ENCODE data around the gene GPANK1. TPM values are rescaled to one million over a fixed set of nuclear protein-coding genes. Genes with fewer than 3 reads are reported as not detected.

The GPANK1 gene
- total and polyA plus RNA-seq, 10 of the 15 experiments (the other 5 are each of a cell fraction or from before 2014, with no cell fraction given), result 11.7 to 36.3 (median 17.5) TPM

GRCh38 chr6:31683591-31683990 is 18.8 kb upstream of the GPANK1 start:
- ChIA-PET SMC1A (ENCODE audit: uncharacterized antibody, unreplicated experiment) (interaction anchor here (1.4 kb wide), 1 partner anchor 129 kb away, joined by 3 read pairs; no protein-coding TSS in a partner anchor), POLR2A (no interaction called here), CTCF (interaction anchor here (0.7 kb wide), 1 partner anchor 86 kb away, joined by 3 read pairs; no protein-coding TSS in a partner anchor), RAD21 (ENCODE audit: unreplicated experiment) (no interaction called here)
- H3K79me2 ChIP-seq (ENCODE audit: control insufficient read depth, insufficient read depth, low read length), result no peaks in the 10 kb centered on the region
- TF ChIP-seq, protein P1, sequence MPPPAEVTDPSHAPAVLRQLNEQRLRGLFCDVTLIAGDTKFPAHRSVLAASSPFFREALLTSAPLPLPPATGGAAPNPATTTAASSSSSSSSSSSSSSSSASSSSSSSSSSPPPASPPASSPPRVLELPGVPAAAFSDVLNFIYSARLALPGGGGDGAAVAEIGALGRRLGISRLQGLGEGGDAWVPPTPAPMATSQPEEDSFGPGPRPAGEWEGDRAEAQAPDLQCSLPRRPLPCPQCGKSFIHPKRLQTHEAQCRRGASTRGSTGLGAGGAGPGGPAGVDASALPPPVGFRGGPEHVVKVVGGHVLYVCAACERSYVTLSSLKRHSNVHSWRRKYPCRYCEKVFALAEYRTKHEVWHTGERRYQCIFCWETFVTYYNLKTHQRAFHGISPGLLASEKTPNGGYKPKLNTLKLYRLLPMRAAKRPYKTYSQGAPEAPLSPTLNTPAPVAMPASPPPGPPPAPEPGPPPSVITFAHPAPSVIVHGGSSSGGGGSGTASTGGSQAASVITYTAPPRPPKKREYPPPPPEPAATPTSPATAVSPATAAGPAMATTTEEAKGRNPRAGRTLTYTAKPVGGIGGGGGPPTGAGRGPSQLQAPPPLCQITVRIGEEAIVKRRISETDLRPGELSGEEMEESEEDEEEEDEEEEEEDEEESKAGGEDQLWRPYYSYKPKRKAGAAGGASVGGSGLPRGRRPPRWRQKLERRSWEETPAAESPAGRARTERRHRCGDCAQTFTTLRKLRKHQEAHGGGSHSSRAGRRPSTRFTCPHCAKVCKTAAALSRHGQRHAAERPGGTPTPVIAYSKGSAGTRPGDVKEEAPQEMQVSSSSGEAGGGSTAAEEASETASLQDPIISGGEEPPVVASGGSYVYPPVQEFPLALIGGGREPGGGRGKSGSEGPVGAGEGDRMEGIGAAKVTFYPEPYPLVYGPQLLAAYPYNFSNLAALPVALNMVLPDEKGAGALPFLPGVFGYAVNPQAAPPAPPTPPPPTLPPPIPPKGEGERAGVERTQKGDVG (CRISPR knock-in tag; IDR thresholded peaks at IDR 0.05), result no peak
- no peak for TF ChIP-seq RCOR1 (conservative IDR thresholded peaks at IDR 0.05; ENCODE audit: low read depth, low read length)
- no peak overlapping the region for H3K9ac ChIP-seq (ENCODE audit: control insufficient read depth, insufficient read depth, low read length)
- FAIRE-seq (no peak), DNase-seq (ENCODE audit: low read depth, low spot score) (no peak), ATAC-seq (no peak)
- no peaks in the 10 kb centered on the region for H3K9me3 ChIP-seq (replicated peaks; ENCODE audit: control insufficient read depth, insufficient read depth, low read length)
- peaks cover 3% of the 10 kb centered on the region; the same call in 1 of the 2 replicates for H3K4me1 ChIP-seq (ENCODE audit: control insufficient read depth, insufficient read depth, low read length)
- H4K20me1 ChIP-seq (ENCODE audit: control insufficient read depth, insufficient read depth), result no peaks in the 10 kb centered on the region
- no TSS peak for BruUV-seq (replicated peaks)
- no peak overlapping the region for H3K27ac ChIP-seq (ENCODE audit: control insufficient read depth, insufficient read depth)
- no peak overlapping the region for H3K4me2 ChIP-seq (ENCODE audit: control insufficient read depth, insufficient read depth)
- H3K36me3 ChIP-seq (ENCODE audit: control insufficient read depth in 2 of 2, insufficient read depth in 2 of 2, low read length in 1 of 2), result peaks cover 4 to 13% of the 10 kb centered on the region in 2 experiments; a peak in 3 of 4 replicates
- intact Hi-C loops (cut with micrococcal nuclease; ENCODE audit: unreplicated experiment), result loop anchor here (5.0 kb wide), 1 partner anchor 49 kb away; no protein-coding TSS in a partner anchor
- H2AFZ ChIP-seq (ENCODE audit: control insufficient read depth, low read depth, low read length), result no peak overlapping the region
- no peaks in the 10 kb centered on the region for H3K27me3 ChIP-seq (replicated peaks in 1 of 2; ENCODE audit: control insufficient read depth in 2 of 2, insufficient read depth in 2 of 2, low read length in 1 of 2)
- in situ Hi-C loops (cut with MboI), result no loop called here
- H3K4me3 ChIP-seq, result no peak overlapping the region
- WGBS (ENCODE audit: insufficient coverage, insufficient replicate concordance, low lambda C conversion rate, missing lambda C conversion rate), result 98% methylated on average over 13 of the region's 13 CpGs

Measured in GM12878 (cell line).